ENCODE measurements around the gene TRIM58.

The TRIM58 gene

GRCh38 chr1:247843411-247843810, 13.6 kb upstream of the TRIM58 start:
- TF ChIP-seq SIN3A (IDR thresholded peaks at IDR 0.05; ENCODE audit: borderline replicate concordance, insufficient read depth, low read length): no peak
- no peak for TF ChIP-seq POLR2AphosphoS5 (IDR thresholded peaks at IDR 0.05; ENCODE audit: low read depth, low read length)
- TF ChIP-seq TAF1 (IDR thresholded peaks at IDR 0.05; ENCODE audit: borderline replicate concordance, insufficient read depth, low read length): no peak
- no peak for TF ChIP-seq FOXP2 (optimal IDR thresholded peaks at IDR 0.05; ENCODE audit: borderline replicate concordance, extremely low read depth, extremely low read length, insufficient read depth)
- TF ChIP-seq REST (IDR thresholded peaks at IDR 0.05; ENCODE audit: insufficient read depth in 1 of 2, low read depth in 2 of 2, low read length in 2 of 2): no peak

- TF ChIP-seq REST (IDR thresholded peaks at IDR 0.05; ENCODE audit: insufficient read depth in 1 of 2, low read depth in 2 of 2, low read length in 2 of 2) (no peak), SIN3A (IDR thresholded peaks at IDR 0.05; ENCODE audit: borderline replicate concordance, insufficient read depth, low read length) (no peak), FOXP2 (optimal IDR thresholded peaks at IDR 0.05; ENCODE audit: borderline replicate concordance, extremely low read depth, extremely low read length, insufficient read depth) (no peak)
Measured at GRCh38 chr1:247845011-247845692, 11.8 kb upstream of the TRIM58 start.

GRCh38 chr1:247845693-247846017, 11.3 kb upstream of the TRIM58 start:
- TF ChIP-seq TAF1 (IDR thresholded peaks at IDR 0.05; ENCODE audit: borderline replicate concordance, insufficient read depth, low read length) (no peak), SIN3A (IDR thresholded peaks at IDR 0.05; ENCODE audit: borderline replicate concordance, insufficient read depth, low read length) (no peak), FOXP2 (optimal IDR thresholded peaks at IDR 0.05; ENCODE audit: borderline replicate concordance, extremely low read depth, extremely low read length, insufficient read depth) (no peak), REST (IDR thresholded peaks at IDR 0.05; ENCODE audit: insufficient read depth in 1 of 2, low read depth in 2 of 2, low read length in 2 of 2) (no peak), POLR2AphosphoS5 (IDR thresholded peaks at IDR 0.05; ENCODE audit: low read depth, low read length) (no peak)

GRCh38 chr1:247848346-247848745, 8.6 kb upstream of the TRIM58 start:
- no peak for TF ChIP-seq REST (IDR thresholded peaks at IDR 0.05; ENCODE audit: insufficient read depth in 1 of 2, low read depth in 2 of 2, low read length in 2 of 2)
- no peak for TF ChIP-seq FOXP2 (optimal IDR thresholded peaks at IDR 0.05; ENCODE audit: borderline replicate concordance, extremely low read depth, extremely low read length, insufficient read depth)

- TF ChIP-seq POLR2AphosphoS5 (IDR thresholded peaks at IDR 0.05; ENCODE audit: low read depth, low read length): no peak
- TF ChIP-seq SIN3A (IDR thresholded peaks at IDR 0.05; ENCODE audit: borderline replicate concordance, insufficient read depth, low read length): no peak
- no peak for TF ChIP-seq FOXP2 (optimal IDR thresholded peaks at IDR 0.05; ENCODE audit: borderline replicate concordance, extremely low read depth, extremely low read length, insufficient read depth)
- no peak for TF ChIP-seq TAF1 (IDR thresholded peaks at IDR 0.05; ENCODE audit: borderline replicate concordance, insufficient read depth, low read length)
- TF ChIP-seq REST (IDR thresholded peaks at IDR 0.05; ENCODE audit: insufficient read depth in 1 of 2, low read depth in 2 of 2, low read length in 2 of 2): no peak
Measured at GRCh38 chr1:247849616-247850015, 7.4 kb upstream of the TRIM58 start.

Data from PFSK-1 (cell line).